GM12878 (cell line): Measurements from ENCODE around the gene TM9SF4.

Experiments
- ESRRA ChIP-seq: IDR thresholded peaks from 2 replicates; pipeline ENCODE4 v1.6.1; 2012; ENCODE audit warnings: mild to moderate bottlenecking, low read length, improper control_type of control experiment
- HDAC6 ChIP-seq: fragments of 200-600 bp; sonication (generic); IDR thresholded peaks from one replicate; pipeline ENCODE4 v1.8.0; 2017; ENCODE audit warnings: antibody characterized with exemption; ENCODE audit not compliant: unreplicated experiment
- IRF4 ChIP-seq: IDR thresholded peaks from 2 replicates; pipeline ENCODE4 v1.6.1; 2011; ENCODE audit warnings: low read depth, low read length
- JUND ChIP-seq: IDR thresholded peaks from 2 replicates; pipeline ENCODE4 v1.6.1; 2012; ENCODE audit warnings: low read depth, mild to moderate bottlenecking, low read length, improper control_type of control experiment, moderate library complexity
- NFIC ChIP-seq: IDR thresholded peaks from 2 replicates; pipeline ENCODE4 v1.6.1; 2012; ENCODE audit warnings: low read depth, mild to moderate bottlenecking, inconsistent platforms, low read length, moderate library complexity
- POLR2A ChIP-seq: IDR thresholded peaks from 2 replicates; pipeline ENCODE4 v1.6.1; 2011; ENCODE audit warnings: low read depth, mild to moderate bottlenecking, low read length
- RBBP5 ChIP-seq: fragments of 200-600 bp; sonication (generic); conservative IDR thresholded peaks from 2 replicates; pipeline ENCODE4 v1.6.1; 2016
- SMARCA5 ChIP-seq: fragments of 450-650 bp; IDR thresholded peaks from 2 replicates; pipeline ENCODE4 v1.6.1; 2017; ENCODE audit warnings: mild to moderate bottlenecking
- SUPT20H ChIP-seq: IDR thresholded peaks from 2 replicates; pipeline ENCODE4 v1.6.1; 2011; ENCODE audit warnings: low read depth, mild to moderate bottlenecking, low read length, moderate library complexity, borderline replicate concordance; ENCODE audit not compliant: control insufficient read depth
- TF ChIP-seq, protein P1 (sequence below), 3 experiments: IDR thresholded peaks in 2 of 3; conservative IDR thresholded peaks in 1 of 3; 2 replicates each; pipeline ENCODE4 v1.5.1; 2011; ENCODE audit warnings: low read depth in 3 of 3, low read length in 3 of 3, mild to moderate bottlenecking in 3 of 3, control low read depth in 2 of 3, moderate library complexity in 2 of 3, inconsistent platforms in 1 of 3, mixed read lengths in 1 of 3; ENCODE audit not compliant: control insufficient read depth in 2 of 3, insufficient read depth in 1 of 3; ENCODE audit errors: extremely low read depth in 1 of 3
- TF ChIP-seq, protein P2 (sequence below): IDR thresholded peaks from 2 replicates; pipeline ENCODE4 v1.6.1; 2011; ENCODE audit warnings: mild to moderate bottlenecking, low read depth, low read length, moderate library complexity; ENCODE audit not compliant: insufficient replicate concordance
- TF ChIP-seq, protein P3 (sequence below): IDR thresholded peaks from 2 replicates; pipeline ENCODE4 v1.6.1; 2012; ENCODE audit warnings: mild to moderate bottlenecking, low read depth, low read length
- TF ChIP-seq, protein P4 (sequence below): fragments of 150-350 bp; IDR thresholded peaks from 2 replicates; pipeline ENCODE4 v1.6.1; 2016; ENCODE audit warnings: low read depth, low read length

DNA sequence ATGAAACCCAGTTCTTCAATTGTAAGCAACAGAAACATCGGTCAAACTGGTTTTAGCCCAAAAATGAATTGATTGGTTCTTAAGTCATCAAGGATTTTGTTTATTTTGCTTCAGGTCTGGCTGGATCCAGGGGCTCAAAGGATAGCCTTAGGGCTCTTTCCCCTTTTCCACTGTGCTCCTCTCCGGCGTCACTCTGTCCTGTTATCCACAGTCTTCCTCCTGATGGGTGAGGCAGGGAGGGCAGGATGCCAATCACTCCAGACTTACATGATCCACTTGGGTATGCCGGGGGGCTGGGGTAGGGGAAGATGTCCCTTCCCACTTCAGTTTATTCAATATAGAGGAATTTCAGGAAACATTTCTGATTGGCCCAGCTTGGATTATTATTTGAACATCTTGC lies 58.0 kb downstream of the TM9SF4 start:
- TF ChIP-seq, protein P1, sequence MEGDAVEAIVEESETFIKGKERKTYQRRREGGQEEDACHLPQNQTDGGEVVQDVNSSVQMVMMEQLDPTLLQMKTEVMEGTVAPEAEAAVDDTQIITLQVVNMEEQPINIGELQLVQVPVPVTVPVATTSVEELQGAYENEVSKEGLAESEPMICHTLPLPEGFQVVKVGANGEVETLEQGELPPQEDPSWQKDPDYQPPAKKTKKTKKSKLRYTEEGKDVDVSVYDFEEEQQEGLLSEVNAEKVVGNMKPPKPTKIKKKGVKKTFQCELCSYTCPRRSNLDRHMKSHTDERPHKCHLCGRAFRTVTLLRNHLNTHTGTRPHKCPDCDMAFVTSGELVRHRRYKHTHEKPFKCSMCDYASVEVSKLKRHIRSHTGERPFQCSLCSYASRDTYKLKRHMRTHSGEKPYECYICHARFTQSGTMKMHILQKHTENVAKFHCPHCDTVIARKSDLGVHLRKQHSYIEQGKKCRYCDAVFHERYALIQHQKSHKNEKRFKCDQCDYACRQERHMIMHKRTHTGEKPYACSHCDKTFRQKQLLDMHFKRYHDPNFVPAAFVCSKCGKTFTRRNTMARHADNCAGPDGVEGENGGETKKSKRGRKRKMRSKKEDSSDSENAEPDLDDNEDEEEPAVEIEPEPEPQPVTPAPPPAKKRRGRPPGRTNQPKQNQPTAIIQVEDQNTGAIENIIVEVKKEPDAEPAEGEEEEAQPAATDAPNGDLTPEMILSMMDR (IDR thresholded peaks at IDR 0.05 in 2 of 3, conservative IDR thresholded peaks at IDR 0.05 in 1 of 3; ENCODE audit: control insufficient read depth in 2 of 3, extremely low read depth in 1 of 3, insufficient read depth in 1 of 3, low read depth in 3 of 3, low read length in 3 of 3) = no peak
- no peak for TF ChIP-seq SMARCA5
- no peak for TF ChIP-seq JUND
- TF ChIP-seq, protein P2, sequence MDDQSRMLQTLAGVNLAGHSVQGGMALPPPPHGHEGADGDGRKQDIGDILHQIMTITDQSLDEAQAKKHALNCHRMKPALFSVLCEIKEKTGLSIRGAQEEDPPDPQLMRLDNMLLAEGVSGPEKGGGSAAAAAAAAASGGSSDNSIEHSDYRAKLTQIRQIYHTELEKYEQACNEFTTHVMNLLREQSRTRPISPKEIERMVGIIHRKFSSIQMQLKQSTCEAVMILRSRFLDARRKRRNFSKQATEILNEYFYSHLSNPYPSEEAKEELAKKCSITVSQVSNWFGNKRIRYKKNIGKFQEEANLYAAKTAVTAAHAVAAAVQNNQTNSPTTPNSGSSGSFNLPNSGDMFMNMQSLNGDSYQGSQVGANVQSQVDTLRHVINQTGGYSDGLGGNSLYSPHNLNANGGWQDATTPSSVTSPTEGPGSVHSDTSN = no peak
- TF ChIP-seq NFIC = no peak
- TF ChIP-seq, protein P3, sequence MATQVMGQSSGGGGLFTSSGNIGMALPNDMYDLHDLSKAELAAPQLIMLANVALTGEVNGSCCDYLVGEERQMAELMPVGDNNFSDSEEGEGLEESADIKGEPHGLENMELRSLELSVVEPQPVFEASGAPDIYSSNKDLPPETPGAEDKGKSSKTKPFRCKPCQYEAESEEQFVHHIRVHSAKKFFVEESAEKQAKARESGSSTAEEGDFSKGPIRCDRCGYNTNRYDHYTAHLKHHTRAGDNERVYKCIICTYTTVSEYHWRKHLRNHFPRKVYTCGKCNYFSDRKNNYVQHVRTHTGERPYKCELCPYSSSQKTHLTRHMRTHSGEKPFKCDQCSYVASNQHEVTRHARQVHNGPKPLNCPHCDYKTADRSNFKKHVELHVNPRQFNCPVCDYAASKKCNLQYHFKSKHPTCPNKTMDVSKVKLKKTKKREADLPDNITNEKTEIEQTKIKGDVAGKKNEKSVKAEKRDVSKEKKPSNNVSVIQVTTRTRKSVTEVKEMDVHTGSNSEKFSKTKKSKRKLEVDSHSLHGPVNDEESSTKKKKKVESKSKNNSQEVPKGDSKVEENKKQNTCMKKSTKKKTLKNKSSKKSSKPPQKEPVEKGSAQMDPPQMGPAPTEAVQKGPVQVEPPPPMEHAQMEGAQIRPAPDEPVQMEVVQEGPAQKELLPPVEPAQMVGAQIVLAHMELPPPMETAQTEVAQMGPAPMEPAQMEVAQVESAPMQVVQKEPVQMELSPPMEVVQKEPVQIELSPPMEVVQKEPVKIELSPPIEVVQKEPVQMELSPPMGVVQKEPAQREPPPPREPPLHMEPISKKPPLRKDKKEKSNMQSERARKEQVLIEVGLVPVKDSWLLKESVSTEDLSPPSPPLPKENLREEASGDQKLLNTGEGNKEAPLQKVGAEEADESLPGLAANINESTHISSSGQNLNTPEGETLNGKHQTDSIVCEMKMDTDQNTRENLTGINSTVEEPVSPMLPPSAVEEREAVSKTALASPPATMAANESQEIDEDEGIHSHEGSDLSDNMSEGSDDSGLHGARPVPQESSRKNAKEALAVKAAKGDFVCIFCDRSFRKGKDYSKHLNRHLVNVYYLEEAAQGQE = no peak
- TF ChIP-seq HDAC6 = no peak
- TF ChIP-seq, protein P4, sequence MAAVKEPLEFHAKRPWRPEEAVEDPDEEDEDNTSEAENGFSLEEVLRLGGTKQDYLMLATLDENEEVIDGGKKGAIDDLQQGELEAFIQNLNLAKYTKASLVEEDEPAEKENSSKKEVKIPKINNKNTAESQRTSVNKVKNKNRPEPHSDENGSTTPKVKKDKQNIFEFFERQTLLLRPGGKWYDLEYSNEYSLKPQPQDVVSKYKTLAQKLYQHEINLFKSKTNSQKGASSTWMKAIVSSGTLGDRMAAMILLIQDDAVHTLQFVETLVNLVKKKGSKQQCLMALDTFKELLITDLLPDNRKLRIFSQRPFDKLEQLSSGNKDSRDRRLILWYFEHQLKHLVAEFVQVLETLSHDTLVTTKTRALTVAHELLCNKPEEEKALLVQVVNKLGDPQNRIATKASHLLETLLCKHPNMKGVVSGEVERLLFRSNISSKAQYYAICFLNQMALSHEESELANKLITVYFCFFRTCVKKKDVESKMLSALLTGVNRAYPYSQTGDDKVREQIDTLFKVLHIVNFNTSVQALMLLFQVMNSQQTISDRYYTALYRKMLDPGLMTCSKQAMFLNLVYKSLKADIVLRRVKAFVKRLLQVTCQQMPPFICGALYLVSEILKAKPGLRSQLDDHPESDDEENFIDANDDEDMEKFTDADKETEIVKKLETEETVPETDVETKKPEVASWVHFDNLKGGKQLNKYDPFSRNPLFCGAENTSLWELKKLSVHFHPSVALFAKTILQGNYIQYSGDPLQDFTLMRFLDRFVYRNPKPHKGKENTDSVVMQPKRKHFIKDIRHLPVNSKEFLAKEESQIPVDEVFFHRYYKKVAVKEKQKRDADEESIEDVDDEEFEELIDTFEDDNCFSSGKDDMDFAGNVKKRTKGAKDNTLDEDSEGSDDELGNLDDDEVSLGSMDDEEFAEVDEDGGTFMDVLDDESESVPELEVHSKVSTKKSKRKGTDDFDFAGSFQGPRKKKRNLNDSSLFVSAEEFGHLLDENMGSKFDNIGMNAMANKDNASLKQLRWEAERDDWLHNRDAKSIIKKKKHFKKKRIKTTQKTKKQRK = no peak
- TF ChIP-seq POLR2A = no peak; the same call in 1 of the 2 replicates
- no peak for TF ChIP-seq RBBP5
- no peak for TF ChIP-seq IRF4
- TF ChIP-seq SUPT20H = no peak
- no peak for TF ChIP-seq ESRRA
